Neuron (in vitro differentiated cells): Measurements from ENCODE around the gene COBL.

Experiments
- H2AFZ ChIP-seq: one replicate; pipeline ENCODE4 v1.6.1; 2013; ENCODE audit warnings: low read depth, mild to moderate bottlenecking, inconsistent platforms, low read length, moderate library complexity
- H3K27me3 ChIP-seq: one replicate; pipeline ENCODE4 v1.6.1; 2013; ENCODE audit warnings: low read length; ENCODE audit not compliant: insufficient read depth
- H3K36me3 ChIP-seq: one replicate; pipeline ENCODE4 v1.6.1; 2013; ENCODE audit warnings: low read length; ENCODE audit not compliant: insufficient read depth
- H3K4me1 ChIP-seq: one replicate; pipeline ENCODE4 v1.6.1; 2013; ENCODE audit warnings: low read length; ENCODE audit not compliant: insufficient read depth
- H3K4me3 ChIP-seq: 2 replicates; pipeline ENCODE4 v1.5.1; 2013; ENCODE audit warnings: mild to moderate bottlenecking, low read length, moderate library complexity
- H3K9me3 ChIP-seq: one replicate; pipeline ENCODE4 v1.6.1; 2013; ENCODE audit warnings: low read length

COBL gene

GRCh38 chr7:51053160-51053925 lies 263.3 kb downstream of the COBL start:
- H3K9me3 ChIP-seq: no peaks in the 10 kb centered on the region
- no peak overlapping the region for H3K4me3 ChIP-seq
- no peak overlapping the region for H2AFZ ChIP-seq
- H3K4me1 ChIP-seq: no peaks in the 10 kb centered on the region
- no peaks in the 10 kb centered on the region for H3K27me3 ChIP-seq
- no peaks in the 10 kb centered on the region for H3K36me3 ChIP-seq

GRCh38 chr7:51046482-51046881 lies 270.1 kb downstream of the COBL start:
- Histone ChIP-seq H2AFZ (no peak overlapping the region), H3K4me3 (no peak overlapping the region), H3K36me3 (no peaks in the 10 kb centered on the region), H3K27me3 (no peaks in the 10 kb centered on the region), H3K9me3 (no peaks in the 10 kb centered on the region), H3K4me1 (no peaks in the 10 kb centered on the region)

- Histone ChIP-seq H2AFZ (no peak overlapping the region), H3K4me3 (no peak overlapping the region), H3K9me3 (no peaks in the 10 kb centered on the region), H3K36me3 (no peaks in the 10 kb centered on the region), H3K27me3 (no peaks in the 10 kb centered on the region), H3K4me1 (no peaks in the 10 kb centered on the region)
Measured at GRCh38 chr7:51046103-51046466, 270.5 kb downstream of the COBL start.

GRCh38 chr7:51045319-51046102 lies 271.1 kb downstream of the COBL start:
- Histone ChIP-seq H3K4me1 (no peaks in the 10 kb centered on the region), H3K9me3 (no peaks in the 10 kb centered on the region), H3K4me3 (no peak overlapping the region), H3K36me3 (no peaks in the 10 kb centered on the region), H3K27me3 (no peaks in the 10 kb centered on the region), H2AFZ (no peak overlapping the region)

GRCh38 chr7:51043461-51043860 lies 273.1 kb downstream of the COBL start:
- no peaks in the 10 kb centered on the region for H3K4me1 ChIP-seq
- no peak overlapping the region for H3K4me3 ChIP-seq
- H2AFZ ChIP-seq: no peak overlapping the region
- no peaks in the 10 kb centered on the region for H3K27me3 ChIP-seq
- no peaks in the 10 kb centered on the region for H3K36me3 ChIP-seq
- H3K9me3 ChIP-seq: no peaks in the 10 kb centered on the region

- Histone ChIP-seq H3K4me1 (no peaks in the 10 kb centered on the region), H3K36me3 (no peaks in the 10 kb centered on the region), H2AFZ (no peak overlapping the region), H3K4me3 (no peak overlapping the region), H3K27me3 (no peaks in the 10 kb centered on the region), H3K9me3 (no peaks in the 10 kb centered on the region)
Measured at GRCh38 chr7:51040787-51041186, 275.8 kb downstream of the COBL start.

GRCh38 chr7:51038573-51038972 lies 278.0 kb downstream of the COBL start:
- Histone ChIP-seq H3K36me3 (no peaks in the 10 kb centered on the region), H2AFZ (no peak overlapping the region), H3K27me3 (no peaks in the 10 kb centered on the region), H3K9me3 (no peaks in the 10 kb centered on the region), H3K4me1 (no peaks in the 10 kb centered on the region), H3K4me3 (no peak overlapping the region)

- Histone ChIP-seq H3K9me3 (no peaks in the 10 kb centered on the region), H3K27me3 (no peaks in the 10 kb centered on the region), H3K36me3 (no peaks in the 10 kb centered on the region), H3K4me3 (no peak overlapping the region), H2AFZ (no peak overlapping the region), H3K4me1 (no peaks in the 10 kb centered on the region)
Measured at GRCh38 chr7:51035716-51036115, 280.9 kb downstream of the COBL start.

GRCh38 chr7:51034521-51035264 lies 281.9 kb downstream of the COBL start:
- Histone ChIP-seq H3K9me3 (no peaks in the 10 kb centered on the region), H3K36me3 (no peaks in the 10 kb centered on the region), H3K4me1 (no peaks in the 10 kb centered on the region), H2AFZ (no peak overlapping the region), H3K27me3 (no peaks in the 10 kb centered on the region), H3K4me3 (no peak overlapping the region)

- Histone ChIP-seq H3K36me3 (no peaks in the 10 kb centered on the region), H2AFZ (no peak overlapping the region), H3K9me3 (no peaks in the 10 kb centered on the region), H3K27me3 (no peaks in the 10 kb centered on the region), H3K4me3 (no peak overlapping the region), H3K4me1 (no peaks in the 10 kb centered on the region)
Measured at GRCh38 chr7:51033727-51034520, 282.7 kb downstream of the COBL start.

- Histone ChIP-seq H3K4me1 (no peaks in the 10 kb centered on the region), H3K27me3 (no peaks in the 10 kb centered on the region), H3K4me3 (no peak overlapping the region)
Measured at GRCh38 chr7:51031791-51032515, 284.7 kb downstream of the COBL start.

GRCh38 chr7:51031216-51031615 lies 285.4 kb downstream of the COBL start:
- H2AFZ ChIP-seq: no peak overlapping the region
- H3K9me3 ChIP-seq: no peaks in the 10 kb centered on the region
- H3K4me1 ChIP-seq: no peaks in the 10 kb centered on the region
- H3K4me3 ChIP-seq: no peak overlapping the region
- H3K36me3 ChIP-seq: no peaks in the 10 kb centered on the region
- no peaks in the 10 kb centered on the region for H3K27me3 ChIP-seq

More at GRCh38 chr7:51031791-51032515, 284.7 kb downstream of the COBL start:
- H3K9me3 ChIP-seq: no peaks in the 10 kb centered on the region
- no peak overlapping the region for H2AFZ ChIP-seq
- H3K36me3 ChIP-seq: no peaks in the 10 kb centered on the region
